HCT116 (cell line): ENCODE data around the gene DHX16. TPM values are rescaled to one million over a fixed set of nuclear protein-coding genes. Genes with fewer than 3 reads are reported as not detected.

Source experiments
- ATAC-seq: fragments of 200-7000 bp; cut with Tn5 transposase; 2 replicates; pipeline ENCODE4 v1.9.1; 2020; ENCODE audit warnings: mild to moderate bottlenecking, moderate library complexity
- BruUV-seq: library from RNA; stranded (reverse); fragments of 400-500 nt; replicated peaks from 2 replicates; lab custom pipeline; 2021; lab: Mats Ljungman, UMichigan
- CTCF ChIA-PET: fragments of 300-600 bp; sonication (Branson Sonifier 250); formaldehyde crosslinking; loops from one replicate; lab custom pipeline; 2021; ENCODE audit warnings: antibody characterized with exemption; lab: Charles Lee
- POLR2A ChIA-PET: fragments of 300-600, 350-600 bp; sonication (Branson Sonifier 250); formaldehyde crosslinking; loops from one replicate; lab custom pipeline; 2021; ENCODE audit warnings: antibody characterized with exemption; lab: Charles Lee
- RAD21 ChIA-PET, 2 experiments: fragments of 300-600 bp; sonication (Branson Sonifier 250); formaldehyde crosslinking; loops; one replicate each; lab custom pipeline; 2023; ENCODE audit warnings: low total read pairs in 2 of 2; ENCODE audit not compliant: uncharacterized antibody in 2 of 2, unreplicated experiment in 2 of 2, low non-redundant PET in 1 of 2; lab: Charles Lee
- DNase-seq: peaks from one replicate; pipeline ENCODE4 v3.0.0-alpha.2; 2010; ENCODE audit warnings: low read depth, low spot score
- H2AFZ ChIP-seq: fragments of 200-600 bp; shearing (Covaris generic), sonication (generic); 2 replicates; pipeline ENCODE4 v1.6.1; 2017; ENCODE audit warnings: low read depth, mixed run types, mixed read lengths, antibody characterized with exemption, low read length; ENCODE audit not compliant: poor library complexity, severe bottlenecking
- H3K27ac ChIP-seq: 2 replicates; pipeline ENCODE4 v1.5.1; 2012; ENCODE audit warnings: low read depth, low read length
- H3K27me3 ChIP-seq: fragments of 200-600 bp; sonication (generic); 2 replicates; pipeline ENCODE4 v1.6.1; 2016; ENCODE audit warnings: mixed run types, low read length, mixed read lengths; ENCODE audit not compliant: insufficient read depth
- H3K36me3 ChIP-seq, 2 experiments: fragments of 200-500 bp in 1 of 2; fragments of 200-600 bp in 1 of 2; sonication (Bioruptor generic) in 1 of 2; sonication (generic) in 1 of 2; 2 replicates each; pipeline versions ENCODE4 v1.5.1 to v1.6.1; 2014 to 2016; ENCODE audit warnings: low read length in 2 of 2, inconsistent platforms in 1 of 2, mixed read lengths in 1 of 2, mixed run types in 1 of 2; ENCODE audit not compliant: insufficient read depth in 2 of 2, control insufficient read depth in 1 of 2
- H3K4me1 ChIP-seq, 2 experiments: fragments of 200-600 bp in 1 of 2; sonication (generic) in 1 of 2; 2 replicates each; pipeline versions ENCODE4 v1.5.1 to v1.6.1; 2012 to 2017; ENCODE audit warnings: low read length in 2 of 2, inconsistent platforms in 1 of 2, mild to moderate bottlenecking in 1 of 2, mixed read lengths in 1 of 2, mixed run types in 1 of 2, moderate library complexity in 1 of 2; ENCODE audit not compliant: insufficient read depth in 2 of 2, control insufficient read depth in 1 of 2
- H3K4me2 ChIP-seq: fragments of 200-600 bp; sonication (generic); 2 replicates; pipeline ENCODE4 v1.6.1; 2017; ENCODE audit warnings: mixed run types, low read length, mixed read lengths
- H3K4me3 ChIP-seq, 2 experiments: fragments of 200-600 bp in 1 of 2; sonication (generic) in 1 of 2; replicated peaks in 1 of 2; 2 replicates each; pipeline ENCODE4 v1.5.1; 2011 to 2016; ENCODE audit warnings: low read length in 2 of 2, control low read depth in 1 of 2, low read depth in 1 of 2, mild to moderate bottlenecking in 1 of 2, mixed read lengths in 1 of 2, mixed run types in 1 of 2
- H3K79me2 ChIP-seq: fragments of 200-600 bp; sonication (generic); 2 replicates; pipeline ENCODE4 v1.6.1; 2017; ENCODE audit warnings: mild to moderate bottlenecking, mixed run types, low read length, moderate library complexity, mixed read lengths; ENCODE audit not compliant: insufficient read depth
- H3K9ac ChIP-seq: fragments of 200-600 bp; sonication (generic); 2 replicates; pipeline ENCODE4 v1.6.1; 2016; ENCODE audit warnings: low read length, mixed read lengths
- H3K9me2 ChIP-seq: fragments of 200-600 bp; sonication (generic), shearing (Covaris generic); 2 replicates; pipeline ENCODE4 v1.6.1; 2017; ENCODE audit warnings: mixed run types, mild to moderate bottlenecking, moderate library complexity; ENCODE audit not compliant: insufficient read depth
- H3K9me3 ChIP-seq, 2 experiments: fragments of 200-500 bp in 1 of 2; fragments of 200-600 bp in 1 of 2; sonication (Bioruptor generic) in 1 of 2; sonication (generic) in 1 of 2; 2 replicates each; pipeline ENCODE4 v1.6.1; 2014 to 2017; ENCODE audit warnings: low read length in 2 of 2, mixed read lengths in 2 of 2, inconsistent platforms in 1 of 2, low read depth in 1 of 2, mild to moderate bottlenecking in 1 of 2, mixed run types in 1 of 2, moderate library complexity in 1 of 2; ENCODE audit not compliant: control insufficient read depth in 1 of 2, insufficient read depth in 1 of 2
- H4K20me1 ChIP-seq: fragments of 200-600 bp; sonication (generic), shearing (Covaris generic); 2 replicates; pipeline ENCODE4 v1.6.1; 2017; ENCODE audit warnings: mixed run types, mild to moderate bottlenecking, moderate library complexity; ENCODE audit not compliant: insufficient read depth
- intact Hi-C: fragments of 100-400 bp; cut with micrococcal nuclease; formaldehyde crosslinking; loops from 2 replicates; pipeline ENCODE4 v1.10.0; 2022
- total RNA-seq: library from RNA; stranded (reverse); gene quantifications from one replicate; pipeline ENCODE4 v1.2.1, GENCODE V29; 2021; ENCODE audit not compliant: unreplicated experiment
- TF ChIP-seq, protein P1 (sequence below): IDR thresholded peaks from 2 replicates; pipeline ENCODE4 v1.6.1; 2012; ENCODE audit warnings: low read depth
- TF ChIP-seq, protein P2 (sequence below), 3 experiments: fragments of 200-600 bp in 1 of 3; sonication (generic) in 1 of 3; IDR thresholded peaks in 2 of 3; conservative IDR thresholded peaks in 1 of 3; 2 replicates each; pipeline ENCODE4 v1.5.1; 2012 to 2017; ENCODE audit warnings: low read depth in 2 of 3, low read length in 2 of 3, antibody characterized with exemption in 1 of 3, borderline replicate concordance in 1 of 3, control low read depth in 1 of 3, mild to moderate bottlenecking in 1 of 3, mixed read lengths in 1 of 3, mixed run types in 1 of 3, moderate library complexity in 1 of 3; ENCODE audit not compliant: insufficient read depth in 1 of 3

The DHX16 gene
- total RNA-seq, 1 experiment from 2014 or later: 46.0 TPM

DNA sequence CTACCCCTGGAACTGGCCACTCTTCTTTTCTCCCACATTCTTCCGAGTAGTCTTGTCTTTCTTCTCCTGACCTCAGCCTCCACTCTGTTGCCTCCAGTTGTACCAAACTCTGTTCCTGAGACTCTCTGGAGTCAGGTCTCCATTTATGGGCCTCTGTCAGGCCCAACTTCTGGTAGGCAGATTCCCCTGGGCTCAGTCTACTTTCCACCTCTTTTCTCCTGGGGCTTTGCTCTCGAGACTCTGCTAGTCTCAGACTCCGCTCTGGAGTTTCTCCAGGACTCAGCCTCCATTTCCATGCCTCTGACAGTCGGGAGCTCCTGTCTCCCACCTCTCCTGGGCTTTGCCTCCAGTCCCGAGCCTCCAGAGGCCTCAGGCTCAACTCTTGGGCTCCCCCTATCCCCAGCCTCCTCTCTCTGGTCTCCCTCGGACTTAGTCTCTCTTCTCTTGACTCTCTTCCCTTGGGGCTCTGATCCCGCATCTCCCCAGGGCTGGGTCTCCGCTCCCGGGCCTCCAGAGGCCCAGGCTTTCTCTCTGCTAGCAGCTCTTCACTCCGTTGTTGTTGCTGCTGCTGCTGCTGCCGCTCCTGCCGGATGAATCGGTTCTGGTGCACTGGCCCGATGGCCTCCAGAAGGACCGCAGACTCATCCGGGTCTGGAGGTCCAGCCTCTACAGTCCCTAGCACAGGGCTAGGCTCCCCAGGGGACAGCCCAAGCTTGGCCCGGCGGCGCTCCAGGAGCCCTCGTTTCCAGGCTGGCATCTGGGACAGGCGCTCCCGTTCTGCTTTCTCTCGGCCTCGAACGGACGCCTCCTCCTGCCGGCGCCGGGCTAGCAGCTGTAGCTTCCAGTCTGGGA, 12.6 kb upstream of the DHX16 start:
- Histone ChIP-seq H4K20me1 (no peaks in the 10 kb centered on the region), H3K9me2 (no peaks in the 10 kb centered on the region), H3K4me1 (peaks cover 57 to 79% of the 10 kb centered on the region in 2 experiments), H3K27ac (peak overlapping the region; percentile 98), H3K4me3 (peak overlapping the region; percentile 87 to 98), H2AFZ (no peak overlapping the region), H3K9ac (peak overlapping the region; percentile 95), H3K27me3 (no peaks in the 10 kb centered on the region), H3K79me2 (peaks cover 56% of the 10 kb centered on the region), H3K36me3 (no peaks in the 10 kb centered on the region), H3K9me3 (no peaks in the 10 kb centered on the region), H3K4me2 (peak overlapping the region; percentile 98)
- DNase-seq (no peak), ATAC-seq (no peak)
- no TSS peak for BruUV-seq
- TF ChIP-seq, protein P1, sequence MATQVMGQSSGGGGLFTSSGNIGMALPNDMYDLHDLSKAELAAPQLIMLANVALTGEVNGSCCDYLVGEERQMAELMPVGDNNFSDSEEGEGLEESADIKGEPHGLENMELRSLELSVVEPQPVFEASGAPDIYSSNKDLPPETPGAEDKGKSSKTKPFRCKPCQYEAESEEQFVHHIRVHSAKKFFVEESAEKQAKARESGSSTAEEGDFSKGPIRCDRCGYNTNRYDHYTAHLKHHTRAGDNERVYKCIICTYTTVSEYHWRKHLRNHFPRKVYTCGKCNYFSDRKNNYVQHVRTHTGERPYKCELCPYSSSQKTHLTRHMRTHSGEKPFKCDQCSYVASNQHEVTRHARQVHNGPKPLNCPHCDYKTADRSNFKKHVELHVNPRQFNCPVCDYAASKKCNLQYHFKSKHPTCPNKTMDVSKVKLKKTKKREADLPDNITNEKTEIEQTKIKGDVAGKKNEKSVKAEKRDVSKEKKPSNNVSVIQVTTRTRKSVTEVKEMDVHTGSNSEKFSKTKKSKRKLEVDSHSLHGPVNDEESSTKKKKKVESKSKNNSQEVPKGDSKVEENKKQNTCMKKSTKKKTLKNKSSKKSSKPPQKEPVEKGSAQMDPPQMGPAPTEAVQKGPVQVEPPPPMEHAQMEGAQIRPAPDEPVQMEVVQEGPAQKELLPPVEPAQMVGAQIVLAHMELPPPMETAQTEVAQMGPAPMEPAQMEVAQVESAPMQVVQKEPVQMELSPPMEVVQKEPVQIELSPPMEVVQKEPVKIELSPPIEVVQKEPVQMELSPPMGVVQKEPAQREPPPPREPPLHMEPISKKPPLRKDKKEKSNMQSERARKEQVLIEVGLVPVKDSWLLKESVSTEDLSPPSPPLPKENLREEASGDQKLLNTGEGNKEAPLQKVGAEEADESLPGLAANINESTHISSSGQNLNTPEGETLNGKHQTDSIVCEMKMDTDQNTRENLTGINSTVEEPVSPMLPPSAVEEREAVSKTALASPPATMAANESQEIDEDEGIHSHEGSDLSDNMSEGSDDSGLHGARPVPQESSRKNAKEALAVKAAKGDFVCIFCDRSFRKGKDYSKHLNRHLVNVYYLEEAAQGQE: no peak
- TF ChIP-seq, protein P2, sequence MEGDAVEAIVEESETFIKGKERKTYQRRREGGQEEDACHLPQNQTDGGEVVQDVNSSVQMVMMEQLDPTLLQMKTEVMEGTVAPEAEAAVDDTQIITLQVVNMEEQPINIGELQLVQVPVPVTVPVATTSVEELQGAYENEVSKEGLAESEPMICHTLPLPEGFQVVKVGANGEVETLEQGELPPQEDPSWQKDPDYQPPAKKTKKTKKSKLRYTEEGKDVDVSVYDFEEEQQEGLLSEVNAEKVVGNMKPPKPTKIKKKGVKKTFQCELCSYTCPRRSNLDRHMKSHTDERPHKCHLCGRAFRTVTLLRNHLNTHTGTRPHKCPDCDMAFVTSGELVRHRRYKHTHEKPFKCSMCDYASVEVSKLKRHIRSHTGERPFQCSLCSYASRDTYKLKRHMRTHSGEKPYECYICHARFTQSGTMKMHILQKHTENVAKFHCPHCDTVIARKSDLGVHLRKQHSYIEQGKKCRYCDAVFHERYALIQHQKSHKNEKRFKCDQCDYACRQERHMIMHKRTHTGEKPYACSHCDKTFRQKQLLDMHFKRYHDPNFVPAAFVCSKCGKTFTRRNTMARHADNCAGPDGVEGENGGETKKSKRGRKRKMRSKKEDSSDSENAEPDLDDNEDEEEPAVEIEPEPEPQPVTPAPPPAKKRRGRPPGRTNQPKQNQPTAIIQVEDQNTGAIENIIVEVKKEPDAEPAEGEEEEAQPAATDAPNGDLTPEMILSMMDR (IDR thresholded peaks at IDR 0.05 in 2 of 3, conservative IDR thresholded peaks at IDR 0.05 in 1 of 3; ENCODE audit: borderline replicate concordance in 1 of 3, insufficient read depth in 1 of 3, low read depth in 2 of 3, low read length in 2 of 3): peak in 2 of 3 experiments; percentile 9 to 17; a peak in 1 of 6 replicates
- intact Hi-C loops: loop anchor here (2.0 kb wide), 1 partner anchor 35 kb away; the partner anchor contains the start of gene TUBB
- CTCF ChIA-PET: no interaction called here
- RAD21 ChIA-PET: no interaction called here
- POLR2A ChIA-PET: no interaction called here
